ENCODE data around the gene MED9.

DNA sequence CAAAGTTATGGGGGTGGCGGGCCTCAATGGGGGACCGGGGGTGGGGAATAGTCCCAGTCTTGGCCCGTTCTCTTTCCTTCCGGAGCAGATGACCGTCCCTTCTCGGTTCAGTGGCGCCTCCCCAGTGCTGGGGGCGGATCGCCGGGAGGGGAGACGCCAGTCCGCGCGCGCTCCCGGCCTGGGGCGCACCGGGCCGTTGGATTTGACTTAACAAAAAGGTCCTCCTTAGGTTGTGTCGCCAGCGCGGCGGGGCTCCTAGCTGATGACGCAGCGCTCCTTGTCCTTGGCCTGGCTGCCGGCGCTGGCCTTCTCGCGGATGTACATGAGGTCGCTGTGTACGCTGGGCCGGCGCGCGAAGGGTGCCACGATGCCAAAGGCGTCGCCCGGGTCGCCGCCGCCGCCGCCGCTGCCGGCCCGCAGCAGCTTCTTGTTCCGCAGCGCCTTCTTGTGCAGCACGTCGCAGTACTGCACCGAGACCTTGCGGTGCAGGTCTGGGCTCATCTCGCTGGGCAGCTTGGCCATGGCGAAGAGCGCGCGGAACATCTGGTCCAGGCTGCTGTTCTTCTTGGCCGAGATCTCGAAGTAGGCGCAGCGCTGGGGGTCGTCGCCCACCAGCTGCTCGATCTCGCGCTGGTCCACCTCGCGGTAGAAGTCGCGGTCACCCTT lies 18.2 kb downstream of the MED9 start:
- TF ChIP-seq, protein P1, sequence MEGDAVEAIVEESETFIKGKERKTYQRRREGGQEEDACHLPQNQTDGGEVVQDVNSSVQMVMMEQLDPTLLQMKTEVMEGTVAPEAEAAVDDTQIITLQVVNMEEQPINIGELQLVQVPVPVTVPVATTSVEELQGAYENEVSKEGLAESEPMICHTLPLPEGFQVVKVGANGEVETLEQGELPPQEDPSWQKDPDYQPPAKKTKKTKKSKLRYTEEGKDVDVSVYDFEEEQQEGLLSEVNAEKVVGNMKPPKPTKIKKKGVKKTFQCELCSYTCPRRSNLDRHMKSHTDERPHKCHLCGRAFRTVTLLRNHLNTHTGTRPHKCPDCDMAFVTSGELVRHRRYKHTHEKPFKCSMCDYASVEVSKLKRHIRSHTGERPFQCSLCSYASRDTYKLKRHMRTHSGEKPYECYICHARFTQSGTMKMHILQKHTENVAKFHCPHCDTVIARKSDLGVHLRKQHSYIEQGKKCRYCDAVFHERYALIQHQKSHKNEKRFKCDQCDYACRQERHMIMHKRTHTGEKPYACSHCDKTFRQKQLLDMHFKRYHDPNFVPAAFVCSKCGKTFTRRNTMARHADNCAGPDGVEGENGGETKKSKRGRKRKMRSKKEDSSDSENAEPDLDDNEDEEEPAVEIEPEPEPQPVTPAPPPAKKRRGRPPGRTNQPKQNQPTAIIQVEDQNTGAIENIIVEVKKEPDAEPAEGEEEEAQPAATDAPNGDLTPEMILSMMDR (IDR thresholded peaks at IDR 0.05): peak in 1 of 6 experiments; percentile 15
- TF ChIP-seq POLR2AphosphoS5 (IDR thresholded peaks at IDR 0.05): peak in 1 of 2 donors; percentile 9
- peak in 1 of 4 donors; percentile 40 for TF ChIP-seq POLR2A (IDR thresholded peaks at IDR 0.05)

Measured in upper lobe of left lung (tissue), 4 donors.